PFSK-1 (cell line): Measurements from ENCODE around the gene ACVRL1.

ENCODE experiments used
- TAF1 ChIP-seq: IDR thresholded peaks from 2 replicates; pipeline ENCODE4 v1.6.1; 2012; ENCODE audit warnings: low read length, control low read depth, borderline replicate concordance; ENCODE audit not compliant: insufficient read depth
- TF ChIP-seq, protein P1 (sequence below), 2 experiments: IDR thresholded peaks; 2 replicates each; pipeline versions ENCODE4 v1.6.1 to v1.8.0; 2011 to 2012; ENCODE audit warnings: low read depth in 2 of 2, low read length in 2 of 2, control low read depth in 1 of 2, inconsistent platforms in 1 of 2, mild to moderate bottlenecking in 1 of 2, moderate library complexity in 1 of 2; ENCODE audit not compliant: insufficient read depth in 1 of 2

- no peak for TF ChIP-seq TAF1
- TF ChIP-seq, protein P1, sequence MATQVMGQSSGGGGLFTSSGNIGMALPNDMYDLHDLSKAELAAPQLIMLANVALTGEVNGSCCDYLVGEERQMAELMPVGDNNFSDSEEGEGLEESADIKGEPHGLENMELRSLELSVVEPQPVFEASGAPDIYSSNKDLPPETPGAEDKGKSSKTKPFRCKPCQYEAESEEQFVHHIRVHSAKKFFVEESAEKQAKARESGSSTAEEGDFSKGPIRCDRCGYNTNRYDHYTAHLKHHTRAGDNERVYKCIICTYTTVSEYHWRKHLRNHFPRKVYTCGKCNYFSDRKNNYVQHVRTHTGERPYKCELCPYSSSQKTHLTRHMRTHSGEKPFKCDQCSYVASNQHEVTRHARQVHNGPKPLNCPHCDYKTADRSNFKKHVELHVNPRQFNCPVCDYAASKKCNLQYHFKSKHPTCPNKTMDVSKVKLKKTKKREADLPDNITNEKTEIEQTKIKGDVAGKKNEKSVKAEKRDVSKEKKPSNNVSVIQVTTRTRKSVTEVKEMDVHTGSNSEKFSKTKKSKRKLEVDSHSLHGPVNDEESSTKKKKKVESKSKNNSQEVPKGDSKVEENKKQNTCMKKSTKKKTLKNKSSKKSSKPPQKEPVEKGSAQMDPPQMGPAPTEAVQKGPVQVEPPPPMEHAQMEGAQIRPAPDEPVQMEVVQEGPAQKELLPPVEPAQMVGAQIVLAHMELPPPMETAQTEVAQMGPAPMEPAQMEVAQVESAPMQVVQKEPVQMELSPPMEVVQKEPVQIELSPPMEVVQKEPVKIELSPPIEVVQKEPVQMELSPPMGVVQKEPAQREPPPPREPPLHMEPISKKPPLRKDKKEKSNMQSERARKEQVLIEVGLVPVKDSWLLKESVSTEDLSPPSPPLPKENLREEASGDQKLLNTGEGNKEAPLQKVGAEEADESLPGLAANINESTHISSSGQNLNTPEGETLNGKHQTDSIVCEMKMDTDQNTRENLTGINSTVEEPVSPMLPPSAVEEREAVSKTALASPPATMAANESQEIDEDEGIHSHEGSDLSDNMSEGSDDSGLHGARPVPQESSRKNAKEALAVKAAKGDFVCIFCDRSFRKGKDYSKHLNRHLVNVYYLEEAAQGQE (IDR thresholded peaks at IDR 0.05; ENCODE audit: insufficient read depth in 1 of 2, low read depth in 2 of 2, low read length in 2 of 2), result no peak
Observed at GRCh38 chr12:51888316-51889215, 18.7 kb upstream of the ACVRL1 start.
